SH-SY5Y (cell line): Measurements from ENCODE around the gene GCN1.

Experiments used
- GATA2 ChIP-seq: IDR thresholded peaks from 2 replicates; pipeline ENCODE4 v1.6.1; 2011; ENCODE audit warnings: mild to moderate bottlenecking, low read depth, low read length
- GATA3 ChIP-seq: IDR thresholded peaks from 2 replicates; pipeline ENCODE4 v1.6.1; 2011; ENCODE audit warnings: low read depth, mild to moderate bottlenecking, low read length, moderate library complexity

DNA sequence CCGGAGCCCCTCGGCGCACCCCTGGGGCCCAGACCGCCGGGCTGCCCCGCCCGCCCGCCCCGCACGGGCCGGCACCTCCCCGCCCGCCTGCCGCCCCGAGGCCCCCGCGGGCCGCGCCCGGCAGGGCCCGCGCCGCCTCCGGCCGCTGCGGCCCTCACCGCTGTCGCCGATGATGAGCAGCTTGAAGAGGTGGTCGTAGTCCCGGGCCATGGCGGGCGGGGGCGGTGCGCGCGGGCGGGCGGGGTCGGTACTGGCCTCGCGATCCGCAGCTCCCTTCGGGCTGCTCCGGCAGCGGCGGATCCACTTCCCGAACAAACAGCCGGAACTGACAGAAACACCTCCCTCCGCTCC is 78.1 kb downstream of the GCN1 start, which contains the start of gene RAB35:
- TF ChIP-seq GATA3 = no peak
- TF ChIP-seq GATA2 = no peak
